Large intestine (tissue), 3 donors: ENCODE measurements around the gene EGFR. TPM values are rescaled to one million over a fixed set of nuclear protein-coding genes. Genes with fewer than 3 reads are reported as not detected.

Experiments used
- DNase-seq, 2 donors: peaks; one replicate each; pipeline versions ENCODE4 v3.0.0 to v3.0.0-alpha.2; 2013
- H3K27ac ChIP-seq: one replicate; pipeline ENCODE4 v1.5.1; 2013; ENCODE audit warnings: low read length
- H3K27me3 ChIP-seq: 2 replicates; pipeline ENCODE4 v1.6.1; 2013; ENCODE audit warnings: low read length; ENCODE audit not compliant: control insufficient read depth, insufficient read depth
- H3K36me3 ChIP-seq: 2 replicates; pipeline ENCODE4 v1.6.1; 2013; ENCODE audit warnings: low read length; ENCODE audit not compliant: control insufficient read depth, insufficient read depth
- H3K4me1 ChIP-seq: one replicate; pipeline ENCODE4 v1.6.1; 2013; ENCODE audit warnings: low read length; ENCODE audit not compliant: control insufficient read depth, insufficient read depth
- H3K4me3 ChIP-seq: one replicate; pipeline ENCODE4 v1.5.1; 2013; ENCODE audit warnings: low read length
- H3K9me3 ChIP-seq: one replicate; pipeline ENCODE4 v1.6.1; 2013; ENCODE audit warnings: mild to moderate bottlenecking, low read depth, low read length, moderate library complexity; ENCODE audit not compliant: control insufficient read depth
- WGBS: methylation state at CpG from one replicate; pipeline ENCODE4 v1.1.5; 2013; ENCODE audit warnings: low lambda C conversion rate; ENCODE audit not compliant: insufficient coverage; 5-methylcytosine and 5-hydroxymethylcytosine counted together
- polyA plus RNA-seq: library from polyadenylated mRNA; unstranded; fragments of 120-200 nt; gene quantifications from one replicate; pipeline ENCODE4 v1.2.1, GENCODE V29; 2013

Gene EGFR
- polyA plus RNA-seq, 1 donor, result 22.9 TPM

- no peaks in the 10 kb centered on the region for H3K9me3 ChIP-seq
- DNase-seq, result no peak
- peaks cover 22% of the 10 kb centered on the region for H3K4me1 ChIP-seq
- peaks cover 3% of the 10 kb centered on the region for H3K36me3 ChIP-seq
- no peaks in the 10 kb centered on the region for H3K27me3 ChIP-seq
- H3K4me3 ChIP-seq, result no peak overlapping the region
- no peak overlapping the region for H3K27ac ChIP-seq
- 90% methylated on average over 3 of the region's 10 CpGs for WGBS
These were observed 43.1 kb downstream of the EGFR start for GRCh38 chr7:55061726-55062499.

- H3K27ac ChIP-seq, result no peak overlapping the region
- H3K36me3 ChIP-seq, result peaks cover 3% of the 10 kb centered on the region
- H3K4me1 ChIP-seq, result peaks cover 32% of the 10 kb centered on the region
- 93% methylated on average over 5 of the region's 7 CpGs for WGBS
- no peak overlapping the region for H3K4me3 ChIP-seq
- H3K27me3 ChIP-seq, result no peaks in the 10 kb centered on the region
- H3K9me3 ChIP-seq, result no peaks in the 10 kb centered on the region
- no peak for DNase-seq
These were observed 44.2 kb downstream of the EGFR start for GRCh38 chr7:55063061-55063460.

- Histone ChIP-seq H3K9me3 (no peaks in the 10 kb centered on the region), H3K4me1 (peaks cover 37% of the 10 kb centered on the region), H3K27ac (no peak overlapping the region), H3K36me3 (peaks cover 3% of the 10 kb centered on the region), H3K4me3 (no peak overlapping the region), H3K27me3 (no peaks in the 10 kb centered on the region)
- DNase-seq, result no peak
- WGBS, result 80% methylated on average over 2 of the region's 5 CpGs
These were observed 44.8 kb downstream of the EGFR start for GRCh38 chr7:55063633-55064032.

- no CpG with 5 or more reads among the region's 4 CpGs for WGBS
- DNase-seq, result peak in 1 of 2 donors; percentile 60
- peaks cover 48% of the 10 kb centered on the region for H3K4me1 ChIP-seq
These were observed 46.3 kb downstream of the EGFR start for GRCh38 chr7:55065079-55065478.

GRCh38 chr7:55065511-55066229 is 46.9 kb downstream of the EGFR start:
- Histone ChIP-seq H3K36me3 (peaks cover 3% of the 10 kb centered on the region), H3K4me3 (no peak overlapping the region), H3K4me1 (peaks cover 49% of the 10 kb centered on the region), H3K27ac (peak overlapping the region; percentile 61), H3K9me3 (no peaks in the 10 kb centered on the region), H3K27me3 (no peaks in the 10 kb centered on the region)
- whole genome bisulfite sequencing, result no CpG with 5 or more reads among the region's 10 CpGs
- no peak for DNase-seq

More at GRCh38 chr7:55065079-55065478, 46.3 kb downstream of the EGFR start:
- Histone ChIP-seq H3K36me3 (peaks cover 3% of the 10 kb centered on the region), H3K9me3 (no peaks in the 10 kb centered on the region), H3K4me3 (no peak overlapping the region), H3K27me3 (no peaks in the 10 kb centered on the region), H3K27ac (peak overlapping the region; percentile 61)

- H3K4me3 ChIP-seq, result no peak overlapping the region
- no peaks in the 10 kb centered on the region for H3K9me3 ChIP-seq
- peaks cover 3% of the 10 kb centered on the region for H3K36me3 ChIP-seq
- peak; percentile 58 to 75 for DNase-seq
- peak overlapping the region; percentile 61 for H3K27ac ChIP-seq
- peaks cover 57% of the 10 kb centered on the region for H3K4me1 ChIP-seq
- H3K27me3 ChIP-seq, result no peaks in the 10 kb centered on the region
- no CpG with 5 or more reads among the region's 7 CpGs for WGBS
These were observed 47.7 kb downstream of the EGFR start for GRCh38 chr7:55066524-55066923.

GRCh38 chr7:55066938-55067337 is 48.1 kb downstream of the EGFR start:
- no peaks in the 10 kb centered on the region for H3K27me3 ChIP-seq
- peak in 1 of 2 donors; percentile 61 for DNase-seq
- H3K36me3 ChIP-seq, result peaks cover 3% of the 10 kb centered on the region
- no peaks in the 10 kb centered on the region for H3K9me3 ChIP-seq
- no peak overlapping the region for H3K4me3 ChIP-seq
- H3K4me1 ChIP-seq, result peaks cover 60% of the 10 kb centered on the region
- H3K27ac ChIP-seq, result peak overlapping the region; percentile 61
- WGBS, result no CpG with 5 or more reads among the region's 6 CpGs

- H3K36me3 ChIP-seq, result peaks cover 3% of the 10 kb centered on the region
- DNase-seq, result no peak
- H3K9me3 ChIP-seq, result no peaks in the 10 kb centered on the region
- H3K4me3 ChIP-seq, result no peak overlapping the region
- H3K27ac ChIP-seq, result no peak overlapping the region
- no peaks in the 10 kb centered on the region for H3K27me3 ChIP-seq
- peaks cover 67% of the 10 kb centered on the region for H3K4me1 ChIP-seq
- WGBS, result no CpG with 5 or more reads among the region's 14 CpGs
These were observed 48.9 kb downstream of the EGFR start for GRCh38 chr7:55067748-55068147.

GRCh38 chr7:55069271-55069792 is 50.5 kb downstream of the EGFR start:
- no peaks in the 10 kb centered on the region for H3K36me3 ChIP-seq
- H3K27me3 ChIP-seq, result no peaks in the 10 kb centered on the region
- H3K4me1 ChIP-seq, result peaks cover 82% of the 10 kb centered on the region
- no peak overlapping the region for H3K4me3 ChIP-seq
- peak in 1 of 2 donors; percentile 64 for DNase-seq
- no peaks in the 10 kb centered on the region for H3K9me3 ChIP-seq
- H3K27ac ChIP-seq, result peak overlapping the region; percentile 85
- WGBS, result no CpG with 5 or more reads among the region's 5 CpGs

- H3K4me1 ChIP-seq, result peaks cover 83% of the 10 kb centered on the region
- peak; percentile 77 to 90 for DNase-seq
- WGBS, result 0% methylated on average over 1 of the region's 9 CpGs
These were observed 51.5 kb downstream of the EGFR start for GRCh38 chr7:55070271-55070743.

More at GRCh38 chr7:55070271-55070743, 51.5 kb downstream of the EGFR start:
- peak overlapping the region; percentile 85 for H3K27ac ChIP-seq
- no peaks in the 10 kb centered on the region for H3K9me3 ChIP-seq
- H3K4me3 ChIP-seq, result no peak overlapping the region
- H3K36me3 ChIP-seq, result no peaks in the 10 kb centered on the region
- no peaks in the 10 kb centered on the region for H3K27me3 ChIP-seq
